Activated CD8-positive, alpha-beta memory T cell treated with anti-CD3 and anti-CD28 coated beads, Interleukin-2, amount 50 U/mL, for 24 hours (primary cell): ENCODE results near the gene CDC6.

Source experiments
- DNase-seq: peaks from one replicate; pipeline ENCODE4 v3.0.0-alpha.2; 2020; ENCODE audit errors: extremely low read depth

The CDC6 gene

DNA sequence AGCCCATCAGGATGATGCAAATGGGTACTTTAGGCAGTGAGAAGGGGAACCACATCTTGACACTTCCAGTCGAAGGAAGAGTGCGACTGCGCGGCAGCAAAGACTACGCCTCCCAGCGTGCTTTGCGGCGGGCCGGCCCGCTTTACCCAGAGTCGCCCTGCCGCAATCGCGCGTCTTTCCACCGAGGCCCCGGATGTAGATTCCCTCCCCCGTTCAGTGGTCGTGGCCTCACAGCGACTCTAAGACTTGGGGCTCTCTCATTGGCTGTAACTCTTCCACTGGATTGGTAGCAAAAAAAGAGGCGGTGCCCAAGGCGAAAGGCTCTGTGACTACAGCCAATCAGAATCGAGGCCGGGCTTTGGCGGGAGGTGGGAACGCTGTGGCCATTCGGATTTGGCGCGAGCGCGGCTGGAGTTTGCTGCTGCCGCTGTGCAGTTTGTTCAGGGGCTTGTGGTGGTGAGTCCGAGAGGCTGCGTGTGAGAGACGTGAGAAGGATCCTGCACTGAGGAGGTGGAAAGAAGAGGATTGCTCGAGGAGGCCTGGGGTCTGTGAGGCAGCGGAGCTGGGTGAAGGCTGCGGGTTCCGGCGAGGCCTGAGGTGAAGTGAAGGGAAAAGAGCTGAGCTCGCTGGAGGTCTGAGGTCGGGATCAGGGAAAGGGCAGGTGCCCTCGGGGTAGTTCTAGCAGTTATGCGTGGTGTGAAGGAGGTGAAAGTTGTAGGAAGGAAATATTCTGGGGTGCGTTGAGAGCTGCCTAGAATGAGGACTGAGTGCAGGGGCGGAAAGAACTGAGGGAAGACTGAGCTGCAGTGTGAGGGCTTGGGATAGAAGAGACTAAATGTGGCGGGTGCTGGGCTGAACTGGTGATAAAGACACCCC is at the start of gene CDC6:
CDC6 (plus strand) TSS at position 386 of the 876 bp plus-strand sequence. CDS start 1,542 bp downstream, outside the sequence.
- peak; percentile 98 for DNase-seq

DNA sequence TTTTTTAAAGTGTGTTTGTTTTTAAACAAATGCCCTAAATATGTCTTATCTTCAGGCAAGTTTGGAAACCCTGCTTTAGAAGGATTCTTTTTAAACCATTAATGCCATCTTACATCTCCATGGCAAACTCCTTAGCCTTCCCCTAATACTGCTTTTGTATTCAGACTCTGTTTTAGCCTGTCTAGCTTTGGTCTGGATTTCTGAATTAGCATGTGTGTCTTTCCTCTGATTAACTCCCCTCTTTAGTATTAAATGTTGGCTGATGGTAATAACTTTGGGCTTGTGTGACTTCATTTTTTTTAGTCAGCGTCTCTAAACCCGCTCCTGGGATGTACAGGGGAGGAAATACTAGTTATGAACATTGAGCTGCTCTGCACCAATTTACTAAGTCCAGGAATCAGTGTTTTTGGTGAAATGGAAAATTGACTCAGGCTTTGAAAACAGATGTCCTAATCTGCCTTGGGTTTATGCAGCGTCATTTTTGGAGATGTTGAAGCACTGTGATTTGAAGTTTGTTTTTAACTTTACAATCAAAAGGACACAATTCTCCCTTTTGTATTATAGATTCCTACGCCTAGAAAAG is 46.3 kb upstream of the CDC6 start:
- DNase-seq = no peak

- no peak for DNase-seq
Observed at GRCh38 chr17:40242774-40243173, 44.9 kb upstream of the CDC6 start.

- no peak for DNase-seq
Observed at GRCh38 chr17:40243761-40244160, 43.9 kb upstream of the CDC6 start.

GRCh38 chr17:40244255-40244654 is 43.4 kb upstream of the CDC6 start:
- DNase-seq = no peak

GRCh38 chr17:40247926-40248495 is 39.7 kb upstream of the CDC6 start:
- DNase-seq = no peak

- DNase-seq = no peak
Observed at GRCh38 chr17:40248507-40248906, 39.2 kb upstream of the CDC6 start.

DNA sequence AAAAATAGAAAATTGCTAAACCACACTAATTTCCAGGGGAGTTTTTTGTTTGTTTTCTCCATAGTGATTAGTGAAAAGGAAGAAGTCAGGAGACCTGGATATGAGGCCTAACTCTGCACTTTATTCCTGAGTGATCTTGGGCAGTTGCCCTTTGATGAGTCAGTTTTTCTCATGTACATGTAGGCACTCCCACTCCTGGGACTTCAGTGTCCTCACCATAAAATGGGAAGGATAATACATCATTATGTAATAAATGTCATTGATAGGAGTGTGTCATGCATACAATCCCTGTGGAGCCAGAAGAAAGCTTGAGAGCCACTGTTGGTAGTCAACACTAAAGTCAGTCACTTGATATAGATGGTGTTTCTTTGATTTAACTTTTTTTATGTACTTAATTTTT is 36.1 kb upstream of the CDC6 start:
- DNase-seq = no peak

DNA sequence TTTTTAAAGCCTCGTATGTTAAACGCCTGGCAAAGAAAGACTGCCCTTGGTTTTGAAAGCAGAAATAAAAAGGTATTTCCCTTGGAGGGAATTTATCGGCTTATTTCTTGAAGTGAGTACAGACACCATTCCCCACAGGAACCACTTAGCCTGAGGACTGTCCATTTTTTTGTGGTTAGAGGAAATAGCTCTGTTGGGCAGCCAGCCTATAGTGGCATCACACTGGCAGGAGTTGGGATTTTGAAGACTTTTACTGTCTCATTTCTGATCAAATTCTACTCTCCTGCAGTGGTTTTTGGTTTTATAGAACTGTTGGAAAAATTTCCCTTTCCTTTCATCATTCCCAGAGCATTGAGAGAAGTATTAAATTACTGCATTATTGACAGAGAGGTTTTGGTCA is 34.1 kb upstream of the CDC6 start:
- no peak for DNase-seq

GRCh38 chr17:40259505-40259904 is 28.2 kb upstream of the CDC6 start:
- DNase-seq = no peak

DNA sequence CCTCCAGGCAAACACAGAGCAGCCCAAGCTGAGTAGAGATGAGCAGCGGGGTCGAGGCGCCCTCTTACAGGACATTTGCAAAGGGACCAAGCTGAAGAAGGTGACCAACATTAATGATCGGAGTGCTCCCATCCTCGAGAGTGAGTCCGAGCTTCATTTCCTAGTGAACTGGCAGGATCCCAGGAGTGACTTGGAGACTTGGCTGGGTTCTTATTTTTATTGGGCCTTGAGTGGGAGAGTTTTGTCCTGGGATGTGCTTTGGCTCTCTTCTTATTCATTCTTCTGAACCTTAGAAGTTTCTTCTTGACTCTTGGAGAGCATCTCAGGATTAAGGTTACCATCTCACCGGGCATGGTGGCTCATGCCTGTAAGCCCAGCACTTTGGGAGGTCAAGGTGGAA is 27.2 kb upstream of the CDC6 start:
- no peak for DNase-seq

DNA sequence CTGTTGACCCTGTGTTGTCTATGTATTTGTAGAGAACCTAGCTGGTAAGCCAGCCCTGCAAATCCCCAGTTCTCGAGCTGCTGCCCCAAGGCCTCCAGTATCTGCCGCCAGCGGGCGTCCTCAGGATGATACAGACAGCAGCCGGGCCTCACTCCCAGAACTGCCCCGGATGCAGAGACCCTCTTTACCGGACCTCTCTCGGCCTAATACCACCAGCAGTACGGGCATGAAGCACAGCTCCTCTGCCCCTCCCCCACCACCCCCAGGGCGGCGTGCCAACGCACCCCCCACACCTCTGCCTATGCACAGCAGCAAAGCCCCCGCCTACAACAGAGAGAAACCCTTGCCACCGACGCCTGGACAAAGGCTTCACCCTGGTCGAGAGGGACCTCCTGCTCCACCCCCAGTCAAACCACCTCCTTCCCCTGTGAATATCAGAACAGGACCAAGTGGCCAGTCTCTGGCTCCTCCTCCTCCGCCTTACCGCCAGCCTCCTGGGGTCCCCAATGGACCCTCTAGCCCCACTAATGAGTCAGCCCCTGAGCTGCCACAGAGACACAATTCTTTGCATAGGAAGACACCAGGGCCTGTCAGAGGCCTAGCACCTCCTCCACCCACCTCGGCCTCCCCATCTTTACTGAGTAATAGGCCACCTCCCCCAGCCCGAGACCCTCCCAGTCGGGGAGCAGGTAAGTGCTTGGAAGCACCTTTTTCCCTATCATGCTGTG is 23.1 kb upstream of the CDC6 start:
- DNase-seq = no peak

DNA sequence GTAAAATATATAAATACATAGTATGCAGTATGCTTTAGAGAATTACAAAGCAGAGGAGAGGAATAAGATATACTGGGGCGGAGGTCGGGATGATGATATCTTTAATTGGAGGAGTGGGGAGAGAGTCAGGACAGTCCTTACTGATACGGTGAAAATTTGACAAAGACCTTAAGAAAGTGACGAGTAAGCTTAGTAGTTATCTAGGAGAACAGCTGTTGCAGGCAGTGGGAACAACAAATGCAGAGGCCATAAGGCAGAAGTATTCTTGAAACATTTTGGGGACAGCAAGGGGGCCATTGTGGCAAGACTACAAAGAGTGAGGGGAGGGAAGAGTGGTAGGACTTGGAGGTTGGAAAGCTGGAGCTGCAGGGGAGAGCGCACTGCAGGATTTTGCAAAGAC is 22.3 kb upstream of the CDC6 start:
- no peak for DNase-seq

GRCh38 chr17:40266882-40267281 is 20.8 kb upstream of the CDC6 start:
- no peak for DNase-seq

- DNase-seq = no peak
Observed at GRCh38 chr17:40268141-40268712, 19.5 kb upstream of the CDC6 start.

- DNase-seq = no peak
Observed at GRCh38 chr17:40278414-40278813, 9.3 kb upstream of the CDC6 start.

- DNase-seq = no peak
Observed at GRCh38 chr17:40279402-40279801, 8.3 kb upstream of the CDC6 start.

DNA sequence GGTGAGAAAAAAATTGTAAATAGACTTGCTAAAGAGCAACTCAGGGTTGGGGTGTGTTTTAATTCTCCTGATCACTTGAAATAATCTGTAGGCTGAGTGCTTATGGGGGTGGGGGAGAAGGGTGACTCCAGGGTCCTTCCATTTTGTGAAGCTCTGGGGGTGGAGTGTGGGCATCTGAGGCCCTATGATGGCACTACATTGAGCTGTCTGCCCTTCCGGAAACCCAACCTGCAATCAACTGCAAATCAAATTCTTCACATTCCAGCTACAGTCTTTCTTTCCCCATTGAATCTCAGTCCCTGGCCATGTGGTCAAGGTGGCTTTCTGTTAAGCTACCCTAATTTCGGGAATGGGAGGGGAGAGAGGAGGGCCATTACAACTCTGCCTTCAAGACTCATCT is 6.0 kb upstream of the CDC6 start:
- DNase-seq = no peak

GRCh38 chr17:40283662-40284061 is 4.0 kb upstream of the CDC6 start:
- no peak for DNase-seq

DNA sequence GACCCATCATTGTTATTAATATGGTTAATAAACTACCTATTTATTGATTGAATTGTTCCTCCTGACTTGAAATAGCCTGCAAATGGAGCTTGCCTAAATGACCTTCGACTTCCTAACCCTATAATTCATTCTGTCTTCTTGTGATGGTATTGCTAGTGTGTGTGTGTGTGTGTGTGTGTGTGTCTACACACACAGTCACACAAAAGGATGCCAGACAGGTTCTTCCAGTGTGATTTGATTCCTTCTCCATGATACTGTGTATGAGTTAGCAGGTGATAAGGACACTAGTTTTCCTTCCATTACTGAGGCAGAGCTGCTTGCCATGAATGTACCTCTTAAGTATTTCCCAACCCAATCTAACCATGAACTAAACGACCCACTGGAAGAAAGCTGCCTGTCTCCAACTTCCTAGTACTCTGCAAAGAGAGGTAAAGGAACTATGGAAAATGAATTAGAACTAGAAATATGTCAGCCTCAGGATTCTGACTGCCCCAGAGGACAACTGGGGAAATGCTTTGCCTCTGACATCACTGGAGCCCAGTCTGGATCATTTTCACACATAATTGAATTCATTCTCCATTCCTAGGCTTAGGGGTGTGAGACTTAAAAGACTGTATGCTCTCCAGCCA is 3.5 kb upstream of the CDC6 start:
- no peak for DNase-seq

DNA sequence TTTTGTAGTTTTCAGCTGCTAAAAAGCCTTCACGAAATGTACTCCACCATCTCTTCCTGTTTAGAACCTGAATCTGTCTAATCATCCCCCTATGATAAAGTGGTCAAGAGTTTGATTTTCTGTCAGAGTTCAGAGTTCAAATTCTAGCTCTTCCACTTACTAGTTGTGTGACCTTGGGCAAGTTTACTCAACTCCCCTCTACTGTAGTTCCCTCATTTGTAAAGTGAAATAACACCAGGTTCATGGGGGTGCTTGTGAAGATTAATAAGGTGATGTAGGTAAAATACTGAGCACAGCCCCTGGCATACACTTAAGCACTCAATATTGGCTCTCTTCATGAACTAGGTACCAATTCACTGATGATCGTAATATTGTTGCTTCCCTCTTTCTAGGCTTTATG is 1.2 kb upstream of the CDC6 start:
- DNase-seq = no peak

DNA sequence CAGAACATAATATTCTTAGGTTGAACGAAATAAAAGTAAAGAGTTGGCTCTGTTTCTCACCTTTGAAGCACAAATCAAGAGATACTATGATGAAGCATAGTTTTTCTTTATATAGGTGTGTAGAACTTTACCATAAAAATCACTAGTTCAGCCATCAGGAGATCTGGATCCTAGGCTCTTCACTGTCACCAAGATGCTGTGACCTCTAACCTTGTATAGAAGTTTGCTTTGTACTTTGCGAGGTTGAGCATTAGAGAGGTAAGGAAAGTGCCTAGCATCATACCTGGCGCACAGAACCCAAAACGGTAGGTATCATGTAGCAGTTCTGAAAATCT is 553 bp upstream of the CDC6 start:
- no peak for DNase-seq
